MM.1S (cell line): ENCODE data around the gene PDPR.
"Not testable (repeated sequence)": the region's sequence is repeated elsewhere in the genome, so short reads cannot be mapped to it uniquely, and the experiment has no call there.

Source experiments
- DNase-seq: peaks from one replicate; pipeline ENCODE4 v3.0.0-alpha.2; 2015
- H2AFZ ChIP-seq: fragments of 300-600 bp; sonication (generic); 2 replicates; pipeline ENCODE4 v1.6.0; 2016; ENCODE audit warnings: antibody characterized with exemption, low read length
- H3F3A ChIP-seq: fragments of 300-600 bp; sonication (generic); 2 replicates; pipeline ENCODE4 v1.6.1; 2016; ENCODE audit warnings: mild to moderate bottlenecking, antibody characterized with exemption, low read length, moderate library complexity, mixed read lengths; ENCODE audit not compliant: insufficient read depth
- H3K27ac ChIP-seq: fragments of 300-600 bp; sonication (generic); 2 replicates; pipeline ENCODE4 v1.5.1; 2016; ENCODE audit warnings: mild to moderate bottlenecking, low read length
- H3K27me3 ChIP-seq: fragments of 300-600 bp; sonication (generic); replicated peaks from 2 replicates; pipeline ENCODE4 v1.6.0; 2016; ENCODE audit warnings: low read length; ENCODE audit not compliant: insufficient read depth
- H3K36me3 ChIP-seq: fragments of 300-600 bp; sonication (generic); replicated peaks from 2 replicates; pipeline ENCODE4 v1.6.1; 2016; ENCODE audit warnings: mild to moderate bottlenecking, low read length, mixed read lengths; ENCODE audit not compliant: insufficient read depth
- H3K4me1 ChIP-seq: fragments of 300-600 bp; sonication (generic); 2 replicates; pipeline ENCODE4 v1.6.1; 2016; ENCODE audit warnings: low read length, mixed read lengths
- H3K4me2 ChIP-seq: fragments of 300-600 bp; sonication (generic); 2 replicates; pipeline ENCODE4 v1.6.0; 2016; ENCODE audit warnings: low read depth, low read length
- H3K4me3 ChIP-seq: fragments of 300-600 bp; sonication (generic); 2 replicates; pipeline ENCODE4 v1.5.1; 2016; ENCODE audit warnings: low read length, mixed read lengths
- H3K79me2 ChIP-seq: fragments of 300-600 bp; sonication (generic); 2 replicates; pipeline ENCODE4 v1.6.1; 2016; ENCODE audit warnings: mixed run types, low read length, mixed read lengths
- H3K9ac ChIP-seq: fragments of 300-600 bp; sonication (generic); 2 replicates; pipeline ENCODE4 v1.6.1; 2016; ENCODE audit warnings: low read length, mixed read lengths
- H3K9me2 ChIP-seq: fragments of 300-600 bp; sonication (generic); replicated peaks from 2 replicates; pipeline ENCODE4 v1.6.1; 2016; ENCODE audit warnings: mild to moderate bottlenecking, low read length, mixed read lengths; ENCODE audit not compliant: insufficient read depth
- H3K9me3 ChIP-seq: fragments of 300-600 bp; sonication (generic); replicated peaks from 2 replicates; pipeline ENCODE4 v1.6.1; 2016; ENCODE audit warnings: mild to moderate bottlenecking, low read length, mixed read lengths; ENCODE audit not compliant: insufficient read depth
- H4K20me1 ChIP-seq: fragments of 300-600 bp; sonication (generic); 2 replicates; pipeline ENCODE4 v1.6.1; 2016; ENCODE audit warnings: mild to moderate bottlenecking, low read length, moderate library complexity, mixed read lengths; ENCODE audit not compliant: insufficient read depth
- EZH2 ChIP-seq: fragments of 300-600 bp; sonication (generic); optimal IDR thresholded peaks from 2 replicates; pipeline ENCODE3; 2017; ENCODE audit warnings: low read depth, mild to moderate bottlenecking, antibody characterized with exemption, low read length, mixed read lengths
- EZH2phosphoT487 ChIP-seq: fragments of 300-600 bp; sonication (generic); IDR thresholded peaks from 2 replicates; pipeline ENCODE4 v1.6.1; 2018; ENCODE audit warnings: antibody characterized with exemption, low read length
- TF ChIP-seq, protein P1 (sequence below): fragments of 300-600 bp; sonication (generic); IDR thresholded peaks from 2 replicates; pipeline ENCODE4 v1.5.1; 2016; ENCODE audit warnings: antibody characterized with exemption, low read length, mixed read lengths

PDPR gene

DNA sequence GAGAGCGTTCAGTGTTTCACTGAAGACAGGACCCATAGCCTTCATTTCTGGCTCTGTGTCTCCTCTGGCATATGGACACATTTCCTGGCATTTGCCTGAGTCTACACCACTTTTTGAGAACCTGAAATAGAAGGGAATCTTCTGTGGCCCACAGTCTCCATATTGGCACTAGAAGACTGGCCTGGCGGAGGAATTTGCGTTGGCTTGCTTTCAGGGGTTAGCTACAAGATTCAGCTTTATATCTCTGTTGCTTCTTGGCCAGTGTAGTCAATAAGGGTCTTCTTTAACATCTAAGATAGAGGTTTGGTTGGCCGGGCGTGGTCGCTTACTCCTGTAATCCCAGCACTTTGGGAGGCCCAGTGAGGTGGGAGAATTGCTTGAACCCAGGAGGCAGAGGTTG, 46.7 kb downstream of the PDPR start:
- no peaks in the 10 kb centered on the region for H3K9me2 ChIP-seq
- no peak overlapping the region for H3K27ac ChIP-seq
- TF ChIP-seq EZH2 (no peak), EZH2phosphoT487 (no peak)
- TF ChIP-seq, protein P1, sequence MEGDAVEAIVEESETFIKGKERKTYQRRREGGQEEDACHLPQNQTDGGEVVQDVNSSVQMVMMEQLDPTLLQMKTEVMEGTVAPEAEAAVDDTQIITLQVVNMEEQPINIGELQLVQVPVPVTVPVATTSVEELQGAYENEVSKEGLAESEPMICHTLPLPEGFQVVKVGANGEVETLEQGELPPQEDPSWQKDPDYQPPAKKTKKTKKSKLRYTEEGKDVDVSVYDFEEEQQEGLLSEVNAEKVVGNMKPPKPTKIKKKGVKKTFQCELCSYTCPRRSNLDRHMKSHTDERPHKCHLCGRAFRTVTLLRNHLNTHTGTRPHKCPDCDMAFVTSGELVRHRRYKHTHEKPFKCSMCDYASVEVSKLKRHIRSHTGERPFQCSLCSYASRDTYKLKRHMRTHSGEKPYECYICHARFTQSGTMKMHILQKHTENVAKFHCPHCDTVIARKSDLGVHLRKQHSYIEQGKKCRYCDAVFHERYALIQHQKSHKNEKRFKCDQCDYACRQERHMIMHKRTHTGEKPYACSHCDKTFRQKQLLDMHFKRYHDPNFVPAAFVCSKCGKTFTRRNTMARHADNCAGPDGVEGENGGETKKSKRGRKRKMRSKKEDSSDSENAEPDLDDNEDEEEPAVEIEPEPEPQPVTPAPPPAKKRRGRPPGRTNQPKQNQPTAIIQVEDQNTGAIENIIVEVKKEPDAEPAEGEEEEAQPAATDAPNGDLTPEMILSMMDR = no peak
- no peaks in the 10 kb centered on the region for H3K4me1 ChIP-seq
- no peak overlapping the region for H3K4me2 ChIP-seq
- H3K36me3 ChIP-seq = no peaks in the 10 kb centered on the region
- H3K27me3 ChIP-seq = no peaks in the 10 kb centered on the region
- no peaks in the 10 kb centered on the region for H3F3A ChIP-seq
- H2AFZ ChIP-seq = no peak overlapping the region
- H4K20me1 ChIP-seq = no peaks in the 10 kb centered on the region
- no peaks in the 10 kb centered on the region for H3K79me2 ChIP-seq
- H3K9ac ChIP-seq = no peak overlapping the region
- H3K9me3 ChIP-seq = no peaks in the 10 kb centered on the region
- no peak overlapping the region for H3K4me3 ChIP-seq
- DNase-seq = no peak

DNA sequence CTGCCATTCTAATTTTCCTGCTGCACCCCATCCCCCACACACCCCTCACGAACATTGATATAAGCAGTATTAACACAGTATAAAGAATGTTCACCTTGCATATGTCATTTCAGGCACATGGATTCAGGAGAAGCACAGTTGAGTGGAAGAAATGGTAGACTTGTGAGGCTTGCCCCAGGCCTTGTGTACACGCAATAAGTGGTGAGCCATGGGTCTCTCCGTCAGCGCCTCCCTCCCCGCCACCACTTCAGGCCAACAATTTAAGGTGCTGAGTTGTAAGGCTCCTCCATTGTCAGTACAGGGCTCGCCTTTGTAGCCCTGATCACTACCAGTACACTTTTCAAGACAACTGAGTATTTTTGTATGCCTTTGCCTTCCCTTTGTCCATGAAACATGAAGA, 47.2 kb downstream of the PDPR start:
- Histone ChIP-seq H4K20me1 (no peaks in the 10 kb centered on the region), H3K27ac (no peak overlapping the region), H3K79me2 (no peaks in the 10 kb centered on the region), H3K4me1 (no peaks in the 10 kb centered on the region), H3K36me3 (no peaks in the 10 kb centered on the region), H3K4me2 (no peak overlapping the region), H3K9me3 (no peaks in the 10 kb centered on the region), H3K9me2 (no peaks in the 10 kb centered on the region), H3F3A (no peaks in the 10 kb centered on the region), H3K4me3 (no peak overlapping the region), H3K27me3 (no peaks in the 10 kb centered on the region), H3K9ac (no peak overlapping the region), H2AFZ (no peak overlapping the region)
- no peak for DNase-seq
- TF ChIP-seq EZH2 (no peak), EZH2phosphoT487 (no peak)

DNA sequence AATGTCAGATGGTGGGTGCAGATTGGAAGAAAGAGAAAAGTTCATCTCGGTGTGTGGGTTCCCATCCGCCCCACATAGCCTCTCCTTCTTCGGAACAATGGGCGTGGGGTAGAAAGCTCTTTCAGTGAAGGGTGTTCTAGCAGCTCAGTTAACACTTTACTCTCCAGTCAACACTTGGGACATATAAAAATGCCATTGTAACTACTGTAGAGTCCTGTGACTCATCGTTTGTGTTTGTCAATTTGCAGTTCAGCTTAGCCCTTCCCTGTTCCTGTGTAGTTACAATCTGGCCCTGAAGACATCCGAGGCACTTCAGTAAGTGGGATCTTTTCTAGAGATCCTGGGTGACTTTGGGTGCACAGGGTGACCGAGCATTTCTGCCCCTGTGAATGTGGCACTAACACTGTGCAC, 47.9 kb downstream of the PDPR start:
- no peak overlapping the region for H3K27ac ChIP-seq
- DNase-seq = no peak
- TF ChIP-seq, protein P1 = no peak
- no peak for TF ChIP-seq EZH2
- TF ChIP-seq EZH2phosphoT487 = no peak

DNA sequence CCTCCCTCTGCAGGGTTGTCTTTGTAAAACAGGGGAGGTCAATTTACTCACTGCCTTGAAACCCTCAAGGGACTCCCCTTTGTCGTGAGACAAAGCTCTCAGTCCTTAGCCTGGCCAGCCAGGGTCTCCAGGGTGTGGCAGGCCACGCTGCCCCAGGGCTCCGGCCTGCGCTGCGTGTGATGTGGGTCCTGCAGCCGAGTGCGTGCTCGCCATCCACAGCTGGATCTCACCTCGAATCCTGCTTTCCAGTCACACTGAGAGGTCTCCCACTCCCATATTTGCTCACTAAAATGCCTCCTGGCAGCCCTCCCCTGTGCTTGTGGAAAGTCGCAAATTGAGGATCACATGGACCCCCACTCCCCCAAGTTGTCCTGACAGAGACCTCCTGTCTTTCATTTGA, 49.5 kb downstream of the PDPR start:
- TF ChIP-seq EZH2 = no peak
- TF ChIP-seq, protein P1 = no peak
- no peak for TF ChIP-seq EZH2phosphoT487
- Histone ChIP-seq H3K4me1 (no peaks in the 10 kb centered on the region), H3K36me3 (no peaks in the 10 kb centered on the region), H3K9me3 (no peaks in the 10 kb centered on the region), H3K27me3 (no peaks in the 10 kb centered on the region), H4K20me1 (no peaks in the 10 kb centered on the region), H3K9ac (no peak overlapping the region), H3K4me2 (no peak overlapping the region), H3K27ac (no peak overlapping the region), H3K4me3 (no peak overlapping the region), H2AFZ (no peak overlapping the region), H3K9me2 (no peaks in the 10 kb centered on the region), H3F3A (no peaks in the 10 kb centered on the region), H3K79me2 (no peaks in the 10 kb centered on the region)
- no peak for DNase-seq

More for the DNA sequence above, 47.9 kb downstream of the PDPR start:
- H3K4me3 ChIP-seq = no peak overlapping the region
- H3K36me3 ChIP-seq = no peaks in the 10 kb centered on the region
- H3K4me1 ChIP-seq = no peaks in the 10 kb centered on the region
- no peaks in the 10 kb centered on the region for H3K27me3 ChIP-seq
- no peaks in the 10 kb centered on the region for H3K79me2 ChIP-seq
- no peak overlapping the region for H3K9ac ChIP-seq
- no peak overlapping the region for H2AFZ ChIP-seq
- H3F3A ChIP-seq = no peaks in the 10 kb centered on the region
- no peaks in the 10 kb centered on the region for H3K9me3 ChIP-seq
- H3K9me2 ChIP-seq = no peaks in the 10 kb centered on the region
- no peaks in the 10 kb centered on the region for H4K20me1 ChIP-seq
- no peak overlapping the region for H3K4me2 ChIP-seq

DNA sequence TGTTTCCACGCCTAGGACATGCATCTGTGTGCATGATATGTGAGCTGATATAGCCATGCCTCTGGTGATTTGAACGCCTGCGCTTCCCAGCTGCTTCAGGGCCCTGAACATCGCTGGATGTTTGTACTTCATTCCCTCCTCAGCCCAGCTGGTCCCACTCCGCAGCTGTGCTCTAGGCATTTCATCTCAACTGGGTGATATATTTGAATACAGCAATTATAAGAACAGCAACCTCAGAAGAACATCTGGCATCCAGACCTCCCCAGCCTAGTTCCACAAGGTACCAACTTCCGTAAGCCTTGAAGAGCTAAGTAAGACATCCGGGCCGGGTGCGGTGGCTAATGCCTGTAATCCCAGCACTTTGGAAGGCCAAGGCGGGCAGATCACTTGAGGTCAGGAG, 52.6 kb downstream of the PDPR start:
- not testable (repeated sequence) for H3K4me2 ChIP-seq, H3F3A ChIP-seq, H2AFZ ChIP-seq, H3K27me3 ChIP-seq, H3K79me2 ChIP-seq, H3K4me3 ChIP-seq, H3K9me3 ChIP-seq, H3K4me1 ChIP-seq, H3K9ac ChIP-seq, DNase-seq, H3K36me3 ChIP-seq, H3K9me2 ChIP-seq, H3K27ac ChIP-seq, H4K20me1 ChIP-seq

DNA sequence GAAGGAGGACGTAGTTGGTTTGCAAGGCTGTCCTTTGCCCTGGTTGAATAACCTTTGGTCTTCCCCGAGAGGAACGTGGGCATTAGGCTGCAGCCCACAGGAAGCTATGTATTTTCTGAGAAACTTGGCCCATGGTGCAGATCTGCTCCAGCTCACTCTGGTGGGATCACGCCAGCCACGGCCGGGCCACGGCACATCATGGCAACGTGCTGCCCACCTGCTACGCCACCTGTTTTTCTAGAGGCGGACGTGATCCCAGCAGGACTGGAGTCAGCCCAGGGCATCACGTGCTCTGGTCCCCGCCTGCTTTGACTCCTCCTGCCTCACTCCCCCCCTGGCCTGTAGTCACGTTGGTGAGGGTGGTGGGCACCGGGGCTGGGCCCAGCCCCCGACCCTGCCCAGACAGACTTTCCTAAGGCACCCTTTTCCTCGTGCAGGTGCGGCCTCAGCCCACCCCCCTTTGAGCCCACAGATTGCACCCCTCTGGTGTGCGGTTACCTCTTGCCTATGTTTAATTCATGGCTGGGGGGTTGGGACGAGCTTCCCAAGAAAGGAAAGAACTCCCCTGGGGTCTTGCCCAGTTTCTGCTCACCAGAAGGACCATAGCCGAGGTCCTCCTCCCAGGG, 59.2 kb downstream of the PDPR start, which contains the start of gene CLEC18C:
Gene CLEC18C, plus strand, starts transcription at position 576 of the 626 bp plus-strand sequence. CDS start 492 bp downstream, outside the sequence.
- not testable (repeated sequence) for H2AFZ ChIP-seq, H3K79me2 ChIP-seq, H4K20me1 ChIP-seq, H3K9me2 ChIP-seq, DNase-seq, H3F3A ChIP-seq, H3K4me1 ChIP-seq, H3K9me3 ChIP-seq, H3K36me3 ChIP-seq, H3K27ac ChIP-seq, H3K9ac ChIP-seq, H3K4me2 ChIP-seq, H3K27me3 ChIP-seq, H3K4me3 ChIP-seq
